HL-60/S4 (cell line): ENCODE measurements around the gene CSF2.

ENCODE experiments used
- in situ Hi-C: fragments of 300-500 bp; cut with MboI; formaldehyde crosslinking; loops from 2 replicates; pipeline ENCODE4 v1.14.3; 2022; ENCODE audit warnings: low sequenced_read_pairs

CSF2 gene

GRCh38 chr5:132054697-132055440 is 18.7 kb upstream of the CSF2 start:
- in situ Hi-C loops = no loop called here

- in situ Hi-C loops = no loop called here
These were observed 18.2 kb upstream of the CSF2 start for GRCh38 chr5:132055441-132055807.

GRCh38 chr5:132055808-132056609 is 17.6 kb upstream of the CSF2 start:
- in situ Hi-C loops = no loop called here

GRCh38 chr5:132056610-132057497 is 16.7 kb upstream of the CSF2 start:
- in situ Hi-C loops = no loop called here

DNA sequence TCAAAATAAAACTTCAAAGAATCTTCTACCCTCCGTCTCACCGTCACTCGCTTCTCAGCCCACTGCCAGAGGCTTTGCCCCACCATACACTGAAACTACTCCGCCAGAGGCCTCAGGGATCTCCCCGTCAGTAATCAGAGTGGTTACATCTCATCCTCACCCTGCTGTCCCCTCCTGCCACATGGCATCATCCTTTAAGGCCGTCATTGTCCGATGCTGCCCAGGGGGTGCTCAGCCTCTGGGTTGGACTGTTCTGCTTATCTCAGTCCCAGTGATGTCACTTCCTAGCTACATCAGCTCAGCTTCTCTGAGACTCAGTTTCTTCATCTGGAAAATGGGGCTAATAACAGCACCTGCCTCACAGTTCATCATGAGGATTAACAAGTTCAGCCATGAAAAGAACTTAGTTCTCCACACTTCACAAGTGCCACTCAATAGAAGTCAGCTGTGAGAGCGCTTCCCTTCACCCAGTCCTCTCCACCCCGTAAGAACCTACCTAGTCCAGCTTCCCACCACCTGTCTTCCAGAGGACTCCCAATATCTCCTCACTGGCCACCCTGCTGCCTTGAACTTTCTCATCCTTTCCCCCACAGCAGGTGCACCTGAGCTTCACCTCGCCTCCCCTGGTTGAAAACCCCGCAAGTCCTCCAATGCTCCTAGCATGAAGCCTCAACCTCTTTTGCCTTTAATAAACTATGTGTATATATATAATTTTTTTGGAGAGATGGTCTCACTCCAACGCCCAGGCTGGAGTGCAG is 15.9 kb upstream of the CSF2 start:
- in situ Hi-C loops = no loop called here

DNA sequence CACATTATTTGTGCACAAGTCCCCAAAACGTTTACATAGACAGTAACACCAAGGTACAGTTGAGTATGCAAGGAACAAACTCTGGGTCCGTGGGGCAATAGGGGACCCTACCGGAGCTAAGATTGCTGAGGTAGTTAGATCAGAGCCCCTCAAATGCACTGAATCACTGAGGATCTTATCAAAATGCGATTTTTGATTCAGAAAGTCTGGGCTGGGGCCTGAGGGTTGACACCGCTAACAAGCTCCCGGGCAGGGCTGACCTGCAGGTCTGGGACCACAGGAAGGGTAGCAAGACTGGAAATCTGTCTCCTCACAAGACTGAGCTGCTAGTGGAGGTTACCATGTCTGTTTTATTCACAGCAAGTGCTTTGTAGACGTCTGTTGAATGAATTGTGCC is 14.9 kb upstream of the CSF2 start:
- in situ Hi-C loops = no loop called here

DNA sequence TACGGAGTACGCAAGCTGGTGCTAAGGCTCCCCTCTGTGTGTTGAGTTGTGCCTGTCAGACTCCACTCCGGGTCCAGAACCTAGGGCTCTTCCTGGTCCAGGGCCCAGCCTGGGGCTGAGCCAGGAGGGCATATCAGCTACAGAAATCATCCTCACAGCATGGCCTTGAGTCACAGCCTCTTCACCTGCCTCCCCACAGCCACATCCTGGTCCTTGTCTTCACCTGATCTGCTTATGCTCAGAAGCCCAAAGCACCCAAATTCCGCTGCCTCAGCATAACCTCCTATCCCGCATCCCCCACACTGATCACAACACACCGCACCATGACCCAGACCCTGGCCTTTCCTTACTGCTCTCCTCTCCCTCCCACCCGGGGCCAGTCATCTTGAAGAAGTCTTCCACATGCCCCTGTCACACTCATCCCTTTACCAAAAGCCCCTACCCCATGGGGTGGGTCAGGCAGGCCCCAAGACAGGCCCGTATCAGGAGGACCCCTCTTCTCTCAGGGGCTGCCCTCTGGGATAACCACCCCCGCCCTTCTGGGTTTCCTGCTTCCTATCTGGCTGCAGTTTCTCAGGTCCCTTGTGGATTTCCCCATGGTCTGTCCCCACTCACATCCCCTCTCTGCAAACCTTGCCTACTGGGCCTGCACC is 14.4 kb upstream of the CSF2 start:
- in situ Hi-C loops = no loop called here

- in situ Hi-C loops = no loop called here
These were observed 13.7 kb upstream of the CSF2 start for GRCh38 chr5:132059696-132060500.

GRCh38 chr5:132060501-132061161 is 13.0 kb upstream of the CSF2 start, which contains the start of gene IL3:
IL3 (plus strand) TSS chr5:132060655; CDS start chr5:132060707, 52 bp downstream.
- in situ Hi-C loops = no loop called here

DNA sequence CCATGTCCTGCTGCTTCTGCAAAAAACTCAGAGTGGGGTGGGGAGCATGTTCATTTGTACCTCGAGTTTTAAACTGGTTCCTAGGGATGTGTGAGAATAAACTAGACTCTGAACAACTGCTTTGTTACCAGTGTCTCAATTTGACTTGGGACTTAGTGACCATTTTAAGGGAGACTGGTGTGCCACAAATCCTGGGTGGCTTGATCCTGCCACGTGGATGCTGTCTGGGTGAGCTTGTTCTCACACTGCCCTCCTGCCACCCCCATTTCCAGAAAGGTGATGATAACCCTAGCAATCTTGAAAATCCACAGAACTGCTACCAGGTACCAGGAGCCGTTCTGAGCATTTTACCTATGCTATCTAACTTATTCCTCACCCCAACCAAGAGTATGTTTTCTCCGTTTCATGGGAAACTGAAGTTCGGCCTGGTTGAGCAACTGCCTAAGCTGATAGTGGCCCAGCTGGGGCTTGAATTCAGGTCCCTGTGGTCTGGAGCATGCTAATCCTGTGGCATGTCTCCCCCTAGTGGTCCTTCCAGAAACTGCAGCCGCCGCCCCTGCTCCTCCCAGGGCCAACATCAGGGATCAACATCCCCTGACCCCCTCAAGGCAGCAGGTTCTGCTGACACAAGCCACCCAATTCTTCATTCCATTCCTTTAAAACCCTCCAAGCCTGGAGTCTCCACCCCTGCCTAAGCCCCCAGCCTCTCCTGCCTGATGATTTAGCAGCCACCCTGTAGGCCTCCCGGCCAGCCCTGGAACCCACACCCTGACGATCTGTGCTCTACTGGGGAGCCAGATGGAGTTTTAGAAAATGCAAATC is 10.3 kb upstream of the CSF2 start:
- in situ Hi-C loops = no loop called here

DNA sequence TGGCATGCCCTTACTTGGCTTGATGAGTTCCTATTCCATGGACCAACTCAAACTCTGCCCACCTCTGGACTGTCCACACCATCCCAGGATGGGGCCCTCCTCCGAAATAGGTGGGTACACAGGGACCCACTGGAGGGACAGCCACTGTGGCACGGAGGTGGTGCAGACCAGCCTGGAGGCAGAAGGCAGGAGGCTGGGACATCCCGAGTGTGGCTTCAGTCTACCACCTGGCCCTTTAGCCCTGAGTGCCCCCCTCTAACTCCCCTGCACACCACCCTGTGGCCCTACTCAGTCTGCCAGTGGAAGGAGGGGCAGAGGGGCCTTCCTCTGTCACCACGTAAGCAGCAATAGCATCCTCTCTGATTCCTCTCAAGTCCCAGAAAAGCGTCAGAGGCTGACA is 9.4 kb upstream of the CSF2 start:
- in situ Hi-C loops = no loop called here

DNA sequence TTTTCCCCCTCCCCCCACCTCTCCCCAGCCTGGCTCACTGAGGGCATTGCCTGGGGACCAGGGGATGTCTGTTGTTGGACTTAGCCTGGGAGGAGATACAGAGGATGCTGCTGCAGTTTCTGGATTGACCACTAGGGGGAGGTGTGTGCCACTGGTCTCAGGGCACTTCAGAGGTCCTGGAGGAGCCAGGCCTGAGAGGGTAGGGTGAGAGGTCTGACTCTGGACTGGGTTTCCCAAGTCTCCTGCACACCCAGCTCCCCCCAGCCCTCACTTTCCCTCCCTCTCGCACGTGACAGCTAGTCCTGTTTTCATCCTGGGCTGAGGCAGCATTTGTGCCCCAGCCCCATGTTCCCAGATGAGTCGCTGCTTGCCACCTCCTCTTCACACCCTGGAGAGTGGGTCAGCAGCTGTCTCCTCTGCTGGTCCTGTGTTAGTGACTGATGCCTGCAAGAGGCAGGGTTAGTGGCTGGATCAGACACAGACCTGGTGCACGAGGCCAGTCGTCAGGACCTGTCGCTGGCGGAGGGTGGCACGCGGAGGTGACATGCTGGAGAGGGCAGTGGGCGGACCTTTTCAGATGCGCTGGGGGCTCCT is 8.8 kb upstream of the CSF2 start:
- in situ Hi-C loops = no loop called here

DNA sequence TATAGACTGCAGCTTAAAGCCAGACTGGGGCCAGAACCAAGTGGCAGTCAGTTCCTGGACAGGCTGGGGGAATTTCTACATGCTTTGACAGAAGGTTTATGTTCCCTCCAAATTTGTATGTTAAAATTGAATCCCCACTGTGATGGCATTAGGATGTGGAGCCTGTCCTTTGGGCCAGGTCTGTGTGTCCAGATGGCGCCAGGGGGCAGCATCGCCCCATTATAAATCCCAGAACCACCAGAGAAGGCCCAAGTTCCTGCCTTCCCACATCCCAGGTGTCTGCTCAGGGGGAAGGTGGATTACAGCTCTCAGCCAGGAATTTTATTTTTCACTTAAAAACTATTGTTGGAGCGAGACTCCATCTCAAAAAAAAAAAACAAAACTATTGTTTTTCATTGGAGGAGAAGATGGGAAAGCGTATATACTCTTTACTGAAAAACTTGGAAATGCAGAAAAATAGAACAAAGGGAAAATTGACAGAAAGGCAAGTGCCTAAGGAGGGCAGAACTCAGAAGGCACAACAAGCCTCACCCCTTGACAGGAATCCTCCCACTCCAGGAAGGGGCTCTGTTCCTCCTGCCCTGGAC is 8.1 kb upstream of the CSF2 start:
- in situ Hi-C loops = no loop called here

- in situ Hi-C loops = no loop called here
These were observed 7.5 kb upstream of the CSF2 start for GRCh38 chr5:132065951-132066701.

DNA sequence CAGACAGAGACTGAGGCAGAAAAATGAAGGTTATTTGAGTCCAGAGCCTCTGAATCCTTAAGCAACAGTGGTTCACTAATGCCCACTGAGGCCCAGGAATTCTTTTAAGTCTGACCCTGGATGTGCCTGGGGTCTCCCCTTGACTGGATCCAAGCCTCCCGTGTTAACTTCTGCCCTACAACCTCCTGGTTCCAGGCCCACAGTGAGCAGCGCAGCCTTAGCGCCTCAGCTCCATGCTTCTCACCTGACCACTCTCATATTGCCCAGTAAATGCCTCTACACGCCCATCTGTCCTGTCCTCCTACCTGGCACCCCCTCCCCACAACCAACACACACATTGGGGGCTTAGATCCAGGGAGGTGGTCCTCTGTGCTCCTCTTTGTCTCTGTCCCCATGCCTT is 6.7 kb upstream of the CSF2 start:
- in situ Hi-C loops = no loop called here

- in situ Hi-C loops = no loop called here
These were observed 6.1 kb upstream of the CSF2 start for GRCh38 chr5:132067451-132067850.
